ENCODE results near the gene TAS1R2. TPM values are rescaled to one million over a fixed set of nuclear protein-coding genes. Genes with fewer than 3 reads are reported as not detected.
"Not testable (repeated sequence)": the region's sequence is repeated elsewhere in the genome, so short reads cannot be mapped to it uniquely, and the experiment has no call there.

The TAS1R2 gene
- total RNA-seq, 1 donor from 2014 or later, result not detected

DNA sequence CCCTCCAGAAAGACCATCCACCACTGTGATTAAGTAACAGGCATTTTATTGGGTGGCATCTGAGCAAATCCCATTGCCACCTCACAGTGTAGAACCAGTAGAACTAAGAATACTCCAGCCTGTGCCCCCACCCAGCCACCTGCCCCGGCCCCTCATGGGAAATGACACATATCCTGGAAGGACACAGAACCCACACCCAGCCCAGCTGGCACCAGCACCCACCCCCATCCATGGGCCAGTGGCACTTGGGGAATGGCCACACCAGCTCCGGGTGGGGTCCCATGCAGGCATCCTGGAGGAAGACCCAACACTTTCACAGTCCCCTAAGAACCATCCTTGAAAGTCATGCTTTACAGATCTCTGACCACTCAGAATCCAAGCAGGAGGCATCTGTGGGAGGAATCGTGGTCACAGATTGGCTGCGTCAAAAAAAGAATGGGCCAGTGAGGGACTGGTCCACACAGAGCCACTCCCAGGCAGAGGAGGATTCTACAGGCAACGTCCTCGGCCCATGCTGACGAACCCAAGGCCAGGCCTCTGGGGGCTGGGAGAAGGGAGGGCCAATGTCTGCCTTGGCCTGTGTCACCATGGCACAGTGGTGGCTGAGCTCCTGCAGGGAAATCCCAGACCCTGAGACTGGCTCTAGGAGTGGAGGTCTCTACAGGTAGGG, 12.1 kb upstream of the TAS1R2 start:
- Histone ChIP-seq H3K4me1 (ENCODE audit: control insufficient read depth in 3 of 3, insufficient read depth in 3 of 3, low read length in 3 of 3) (peaks cover 0 to 7% (median 3%) of the 10 kb centered on the region in 3 donors), H3K36me3 (ENCODE audit: control insufficient read depth in 3 of 3, insufficient read depth in 3 of 3, low read length in 3 of 3) (peaks cover 26 to 41% (median 35%) of the 10 kb centered on the region in 3 donors), H3K27me3 (ENCODE audit: control insufficient read depth in 3 of 3, insufficient read depth in 3 of 3, low read length in 3 of 3) (peaks cover 0 to 6% (median 0%) of the 10 kb centered on the region in 3 donors), H3K4me3 (ENCODE audit: low read length in 3 of 3) (no peak overlapping the region), H3K9ac (ENCODE audit: low read depth in 1 of 3, low read length in 3 of 3) (no peak overlapping the region), H3K9me3 (ENCODE audit: control insufficient read depth in 3 of 3, low read length in 3 of 3) (no peaks in the 10 kb centered on the region), H3K27ac (ENCODE audit: low read depth, low read length) (no peak overlapping the region)

DNA sequence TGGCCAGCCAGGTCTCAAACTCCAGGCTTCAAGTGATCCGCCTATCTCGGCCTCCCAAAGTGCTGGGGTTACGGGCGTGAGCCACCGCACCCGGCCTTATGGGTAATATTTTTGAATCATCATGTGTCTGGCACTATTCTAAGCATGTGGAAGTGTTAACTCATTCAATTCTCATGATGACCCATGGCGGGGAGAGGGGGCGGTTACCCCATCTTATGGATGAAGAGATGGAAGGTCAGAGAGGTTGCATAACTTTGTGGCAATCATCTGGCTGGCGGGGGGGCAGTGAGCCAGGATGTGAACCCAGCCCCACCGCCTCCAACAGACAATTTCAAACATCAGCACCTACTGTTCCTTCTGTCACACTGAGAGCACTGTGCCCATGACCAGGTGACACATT, 11.5 kb upstream of the TAS1R2 start:
- H3K27ac ChIP-seq (ENCODE audit: low read depth, low read length), result no peak overlapping the region
- peaks cover 0 to 7% (median 3%) of the 10 kb centered on the region in 3 donors for H3K4me1 ChIP-seq (ENCODE audit: control insufficient read depth in 3 of 3, insufficient read depth in 3 of 3, low read length in 3 of 3)
- H3K36me3 ChIP-seq (ENCODE audit: control insufficient read depth in 3 of 3, insufficient read depth in 3 of 3, low read length in 3 of 3), result peaks cover 20 to 35% (median 29%) of the 10 kb centered on the region in 3 donors
- no peak overlapping the region for H3K9ac ChIP-seq (ENCODE audit: low read depth in 1 of 3, low read length in 3 of 3)
- no peak overlapping the region for H3K4me3 ChIP-seq (ENCODE audit: low read length in 3 of 3)
- H3K9me3 ChIP-seq (ENCODE audit: control insufficient read depth in 3 of 3, low read length in 3 of 3), result no peaks in the 10 kb centered on the region
- H3K27me3 ChIP-seq (ENCODE audit: control insufficient read depth in 3 of 3, insufficient read depth in 3 of 3, low read length in 3 of 3), result peaks cover 0 to 6% (median 0%) of the 10 kb centered on the region in 3 donors

DNA sequence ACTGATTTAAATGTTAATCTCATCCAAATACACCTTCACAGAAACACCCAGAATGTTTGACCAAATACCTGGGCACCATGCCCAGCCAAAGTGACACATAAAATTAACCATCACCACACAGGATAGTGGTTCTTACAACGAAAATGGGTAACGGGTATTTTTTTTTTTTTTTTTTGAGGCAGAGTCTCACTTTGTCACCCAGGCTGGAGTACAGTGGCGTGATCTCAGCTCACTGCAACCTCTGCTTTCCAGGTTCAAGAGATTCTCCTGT, 11.1 kb upstream of the TAS1R2 start:
- H3K27ac ChIP-seq (ENCODE audit: low read depth, low read length); H3K9ac ChIP-seq (ENCODE audit: low read depth in 1 of 3, low read length in 3 of 3); H3K4me3 ChIP-seq (ENCODE audit: low read length in 3 of 3); H3K9me3 ChIP-seq (ENCODE audit: control insufficient read depth in 3 of 3, low read length in 3 of 3); H3K27me3 ChIP-seq (ENCODE audit: control insufficient read depth in 3 of 3, insufficient read depth in 3 of 3, low read length in 3 of 3); H3K4me1 ChIP-seq (ENCODE audit: control insufficient read depth in 3 of 3, insufficient read depth in 3 of 3, low read length in 3 of 3): not testable (repeated sequence)
- peaks cover 17 to 32% (median 27%) of the 10 kb centered on the region in 3 donors for H3K36me3 ChIP-seq (ENCODE audit: control insufficient read depth in 3 of 3, insufficient read depth in 3 of 3, low read length in 3 of 3)

DNA sequence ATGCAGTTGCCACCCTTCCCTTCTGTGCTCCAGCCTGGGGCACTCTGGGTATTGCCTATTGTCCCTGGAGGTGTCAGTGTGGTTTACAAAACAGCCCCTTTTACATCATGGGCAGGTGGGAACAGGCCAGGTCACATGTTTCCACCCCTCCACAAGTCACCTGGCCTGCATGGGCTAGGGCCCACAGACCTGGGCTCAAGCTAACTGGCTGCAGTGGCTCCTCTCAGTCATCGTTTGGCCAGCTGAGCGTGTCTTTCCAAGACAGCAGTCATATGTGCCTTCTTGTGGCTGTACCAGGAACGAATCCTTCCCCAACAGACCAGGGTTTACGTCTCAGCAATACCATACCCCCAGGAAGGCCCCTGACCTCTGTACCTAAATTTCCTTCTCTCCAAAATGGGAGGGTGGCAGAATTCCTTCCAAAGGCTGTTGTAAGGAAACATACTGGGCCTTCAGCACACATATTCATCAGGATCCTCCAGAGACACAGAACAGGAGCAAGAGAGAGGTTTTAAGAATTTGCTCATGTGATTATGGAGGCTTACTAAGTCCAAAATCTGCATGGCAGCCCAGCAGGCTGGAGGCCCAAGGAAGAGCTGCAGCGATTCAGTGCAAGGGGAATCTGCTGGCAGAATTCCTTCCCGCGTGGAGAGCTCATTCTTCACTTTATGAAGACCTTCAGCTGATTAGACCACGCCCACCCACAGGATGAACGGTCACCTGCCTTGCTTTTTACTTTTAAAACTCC, 10.6 kb upstream of the TAS1R2 start:
- peaks cover 0 to 5% (median 2%) of the 10 kb centered on the region in 3 donors for H3K4me1 ChIP-seq (ENCODE audit: control insufficient read depth in 3 of 3, insufficient read depth in 3 of 3, low read length in 3 of 3)
- H3K27ac ChIP-seq (ENCODE audit: low read depth, low read length), result no peak overlapping the region
- H3K9me3 ChIP-seq (ENCODE audit: control insufficient read depth in 3 of 3, low read length in 3 of 3), result no peaks in the 10 kb centered on the region
- H3K27me3 ChIP-seq (ENCODE audit: control insufficient read depth in 3 of 3, insufficient read depth in 3 of 3, low read length in 3 of 3), result peaks cover 0 to 6% (median 0%) of the 10 kb centered on the region in 3 donors
- H3K36me3 ChIP-seq (ENCODE audit: control insufficient read depth in 3 of 3, insufficient read depth in 3 of 3, low read length in 3 of 3), result peaks cover 17 to 32% (median 27%) of the 10 kb centered on the region in 3 donors
- no peak overlapping the region for H3K9ac ChIP-seq (ENCODE audit: low read depth in 1 of 3, low read length in 3 of 3)
- H3K4me3 ChIP-seq (ENCODE audit: low read length in 3 of 3), result no peak overlapping the region

DNA sequence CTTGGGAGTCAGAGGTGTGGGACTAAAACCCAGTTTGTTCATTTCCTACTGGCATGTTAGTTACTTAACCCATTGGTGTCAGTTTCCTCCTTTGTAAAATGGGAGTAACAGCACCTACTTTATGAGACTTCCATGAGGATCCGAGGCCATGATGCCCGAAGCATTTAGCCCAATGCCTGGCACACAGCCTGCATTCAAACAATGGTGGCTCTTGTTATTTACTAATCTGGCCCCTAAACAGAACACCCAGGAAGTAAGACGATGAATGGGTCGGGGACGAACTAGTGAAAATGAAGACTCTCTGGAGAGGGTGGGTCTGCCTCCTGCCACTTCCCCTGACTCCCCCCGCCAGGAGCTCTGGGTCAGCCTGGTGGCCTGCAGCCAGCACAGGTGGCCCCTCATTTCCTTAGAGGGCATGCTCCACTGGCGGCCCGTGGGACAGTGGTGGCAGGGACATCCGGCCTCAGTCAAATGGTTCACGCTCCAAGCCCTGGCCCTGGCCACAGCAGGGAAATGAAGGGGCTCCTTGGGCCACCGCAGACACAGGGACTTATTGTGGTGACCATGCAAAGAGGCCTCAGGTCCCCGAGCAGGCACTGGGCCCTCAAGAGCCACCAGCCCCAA, 9.5 kb upstream of the TAS1R2 start:
- Histone ChIP-seq H3K4me1 (ENCODE audit: control insufficient read depth in 3 of 3, insufficient read depth in 3 of 3, low read length in 3 of 3) (no peaks in the 10 kb centered on the region), H3K27me3 (ENCODE audit: control insufficient read depth in 3 of 3, insufficient read depth in 3 of 3, low read length in 3 of 3) (peaks cover 0 to 6% (median 0%) of the 10 kb centered on the region in 3 donors)

DNA sequence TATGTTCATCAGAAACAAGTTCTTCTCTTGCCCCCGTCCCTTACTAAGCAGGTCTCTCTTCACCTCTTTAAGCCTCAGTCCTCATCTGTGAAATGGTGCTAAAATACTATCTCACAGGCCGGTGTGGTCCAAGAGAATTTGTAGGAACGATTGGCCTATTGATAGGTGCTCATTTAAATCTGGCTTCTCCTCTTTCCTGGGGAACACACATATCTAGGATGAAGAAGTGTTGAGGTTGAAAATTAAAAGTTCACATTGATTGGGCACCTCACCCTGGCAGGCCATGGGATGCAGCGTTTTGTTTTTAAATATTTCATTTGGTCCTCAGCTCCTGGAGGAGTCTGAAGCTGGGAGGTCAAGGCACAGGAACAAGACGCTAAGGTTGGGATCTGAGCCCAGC, 8.9 kb upstream of the TAS1R2 start:
- no peaks in the 10 kb centered on the region for H3K9me3 ChIP-seq (ENCODE audit: control insufficient read depth in 3 of 3, low read length in 3 of 3)
- no peaks in the 10 kb centered on the region for H3K4me1 ChIP-seq (ENCODE audit: control insufficient read depth in 3 of 3, insufficient read depth in 3 of 3, low read length in 3 of 3)
- peaks cover 0 to 6% (median 0%) of the 10 kb centered on the region in 3 donors for H3K27me3 ChIP-seq (ENCODE audit: control insufficient read depth in 3 of 3, insufficient read depth in 3 of 3, low read length in 3 of 3)
- no peak overlapping the region for H3K4me3 ChIP-seq (ENCODE audit: low read length in 3 of 3)
- H3K36me3 ChIP-seq (ENCODE audit: control insufficient read depth in 3 of 3, insufficient read depth in 3 of 3, low read length in 3 of 3), result peaks cover 11 to 19% (median 19%) of the 10 kb centered on the region in 3 donors
- no peak overlapping the region for H3K9ac ChIP-seq (ENCODE audit: low read depth in 1 of 3, low read length in 3 of 3)
- H3K27ac ChIP-seq (ENCODE audit: low read depth, low read length), result no peak overlapping the region

More for the DNA sequence above, 9.5 kb upstream of the TAS1R2 start:
- Histone ChIP-seq H3K27ac (ENCODE audit: low read depth, low read length) (no peak overlapping the region), H3K9ac (ENCODE audit: low read depth in 1 of 3, low read length in 3 of 3) (no peak overlapping the region), H3K9me3 (ENCODE audit: control insufficient read depth in 3 of 3, low read length in 3 of 3) (no peaks in the 10 kb centered on the region), H3K4me3 (ENCODE audit: low read length in 3 of 3) (no peak overlapping the region), H3K36me3 (ENCODE audit: control insufficient read depth in 3 of 3, insufficient read depth in 3 of 3, low read length in 3 of 3) (peaks cover 16 to 25% (median 20%) of the 10 kb centered on the region in 3 donors)

DNA sequence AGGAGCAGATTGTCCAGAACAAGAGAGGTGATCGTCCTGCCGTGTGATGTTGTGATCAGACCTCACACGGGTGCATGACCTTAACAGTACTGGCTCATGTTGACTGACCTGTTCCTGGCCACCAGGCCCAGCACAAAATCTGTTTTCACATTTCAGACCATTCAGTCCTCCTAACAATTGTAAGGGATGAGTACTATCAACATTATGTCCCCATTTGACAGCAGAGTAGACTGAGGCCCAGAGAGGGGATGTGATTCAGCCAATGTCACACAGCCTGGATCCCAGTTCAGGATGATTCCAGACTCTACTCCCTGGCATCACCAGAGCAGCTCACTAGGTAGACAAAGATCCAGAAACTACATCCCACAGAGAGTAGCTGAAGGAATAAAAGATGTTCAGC, 7.4 kb upstream of the TAS1R2 start:
- H3K9ac ChIP-seq (ENCODE audit: low read depth in 1 of 3, low read length in 3 of 3), result no peak overlapping the region
- H3K4me1 ChIP-seq (ENCODE audit: control insufficient read depth in 3 of 3, insufficient read depth in 3 of 3, low read length in 3 of 3), result no peaks in the 10 kb centered on the region
- H3K9me3 ChIP-seq (ENCODE audit: control insufficient read depth in 3 of 3, low read length in 3 of 3), result no peaks in the 10 kb centered on the region
- H3K27ac ChIP-seq (ENCODE audit: low read depth, low read length), result no peak overlapping the region
- peaks cover 0 to 6% (median 4%) of the 10 kb centered on the region in 3 donors for H3K36me3 ChIP-seq (ENCODE audit: control insufficient read depth in 3 of 3, insufficient read depth in 3 of 3, low read length in 3 of 3)
- no peak overlapping the region for H3K4me3 ChIP-seq (ENCODE audit: low read length in 3 of 3)
- H3K27me3 ChIP-seq (ENCODE audit: control insufficient read depth in 3 of 3, insufficient read depth in 3 of 3, low read length in 3 of 3), result peaks cover 0 to 6% (median 0%) of the 10 kb centered on the region in 3 donors

DNA sequence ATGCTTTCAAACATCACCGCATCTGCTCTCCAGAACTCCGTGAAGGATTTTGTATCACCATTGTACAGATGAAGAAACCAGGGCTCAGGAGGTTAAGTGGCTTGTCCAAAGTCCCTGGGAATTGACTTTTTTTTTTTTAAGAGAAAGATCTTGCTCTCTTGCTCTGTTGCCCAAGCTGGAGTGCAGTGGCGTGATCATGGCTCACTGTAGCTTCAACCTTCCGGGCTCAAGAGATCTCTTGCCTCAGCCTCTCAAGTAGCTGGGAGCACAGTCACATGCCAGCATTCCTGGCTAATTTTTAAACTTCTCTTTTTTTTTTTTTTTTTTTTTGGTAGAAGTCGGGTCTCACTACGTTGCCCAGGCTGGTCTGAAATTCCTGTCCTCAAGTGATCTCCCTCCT, 6.9 kb upstream of the TAS1R2 start:
- Histone ChIP-seq H3K4me3 (ENCODE audit: low read length in 3 of 3) (no peak overlapping the region), H3K36me3 (ENCODE audit: control insufficient read depth in 3 of 3, insufficient read depth in 3 of 3, low read length in 3 of 3) (peaks cover 0 to under 1% (median 0%) of the 10 kb centered on the region in 3 donors), H3K9ac (ENCODE audit: low read depth in 1 of 3, low read length in 3 of 3) (no peak overlapping the region), H3K27me3 (ENCODE audit: control insufficient read depth in 3 of 3, insufficient read depth in 3 of 3, low read length in 3 of 3) (peaks cover 0 to 6% (median 3%) of the 10 kb centered on the region in 3 donors), H3K4me1 (ENCODE audit: control insufficient read depth in 3 of 3, insufficient read depth in 3 of 3, low read length in 3 of 3) (no peaks in the 10 kb centered on the region), H3K9me3 (ENCODE audit: control insufficient read depth in 3 of 3, low read length in 3 of 3) (no peaks in the 10 kb centered on the region), H3K27ac (ENCODE audit: low read depth, low read length) (no peak overlapping the region)

DNA sequence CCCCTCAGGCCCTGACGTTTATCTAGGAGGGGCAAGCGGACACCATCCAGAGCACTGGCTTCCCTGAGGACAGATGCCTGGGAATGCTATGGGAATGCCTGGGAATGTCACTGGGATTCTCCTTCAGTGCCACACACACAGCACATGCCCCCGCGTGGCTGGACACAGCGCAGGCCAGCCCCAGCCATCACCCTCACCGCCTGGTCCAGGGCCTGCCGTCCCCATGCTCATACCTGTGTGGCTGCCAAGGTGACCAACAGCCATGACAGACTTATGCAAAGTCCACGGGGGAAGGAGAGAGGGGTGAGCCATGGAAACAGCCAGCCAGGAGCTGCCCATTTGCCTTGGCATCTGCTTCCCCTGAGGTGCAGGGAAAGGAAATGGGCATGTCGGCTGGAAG, 5.7 kb upstream of the TAS1R2 start:
- Histone ChIP-seq H3K9ac (ENCODE audit: low read depth in 1 of 3, low read length in 3 of 3) (no peak overlapping the region), H3K4me3 (ENCODE audit: low read length in 3 of 3) (no peak overlapping the region), H3K9me3 (ENCODE audit: control insufficient read depth in 3 of 3, low read length in 3 of 3) (no peaks in the 10 kb centered on the region), H3K4me1 (ENCODE audit: control insufficient read depth in 3 of 3, insufficient read depth in 3 of 3, low read length in 3 of 3) (no peaks in the 10 kb centered on the region), H3K27me3 (ENCODE audit: control insufficient read depth in 3 of 3, insufficient read depth in 3 of 3, low read length in 3 of 3) (peaks cover 0 to 6% (median 3%) of the 10 kb centered on the region in 3 donors), H3K27ac (ENCODE audit: low read depth, low read length) (no peak overlapping the region), H3K36me3 (ENCODE audit: control insufficient read depth in 3 of 3, insufficient read depth in 3 of 3, low read length in 3 of 3) (no peaks in the 10 kb centered on the region)

DNA sequence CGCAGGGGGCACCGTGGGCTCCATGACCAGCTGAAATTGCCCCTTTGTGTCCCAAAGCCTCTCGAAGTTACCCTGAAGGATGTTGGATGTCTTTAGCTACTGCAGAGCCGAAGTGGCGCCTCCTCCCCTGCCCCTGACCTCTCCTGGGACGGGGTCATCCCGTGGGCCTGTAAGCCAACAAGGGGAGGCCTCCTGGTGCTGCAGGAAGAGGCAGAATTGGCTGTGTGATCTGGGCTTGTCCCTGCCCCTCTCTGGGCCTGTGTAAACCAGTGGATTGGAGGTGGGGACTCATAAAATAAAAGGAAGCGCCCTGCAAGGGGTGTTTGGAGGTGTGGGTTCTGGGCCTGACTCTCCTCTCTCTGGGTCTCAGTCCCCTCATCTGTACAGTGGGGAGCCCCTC, 2.1 kb upstream of the TAS1R2 start:
- Histone ChIP-seq H3K27ac (ENCODE audit: low read depth, low read length) (no peak overlapping the region), H3K4me3 (ENCODE audit: low read length in 3 of 3) (no peak overlapping the region), H3K4me1 (ENCODE audit: control insufficient read depth in 3 of 3, insufficient read depth in 3 of 3, low read length in 3 of 3) (no peaks in the 10 kb centered on the region), H3K27me3 (ENCODE audit: control insufficient read depth in 3 of 3, insufficient read depth in 3 of 3, low read length in 3 of 3) (peaks cover 0 to 6% (median under 1%) of the 10 kb centered on the region in 3 donors), H3K36me3 (ENCODE audit: control insufficient read depth in 3 of 3, insufficient read depth in 3 of 3, low read length in 3 of 3) (no peaks in the 10 kb centered on the region), H3K9me3 (ENCODE audit: control insufficient read depth in 3 of 3, low read length in 3 of 3) (no peaks in the 10 kb centered on the region), H3K9ac (ENCODE audit: low read depth in 1 of 3, low read length in 3 of 3) (no peak overlapping the region)

All from skeletal muscle tissue (tissue), 4 donors.